Measurements from ENCODE around the gene FBXL16. TPM values are rescaled to one million over a fixed set of nuclear protein-coding genes. Genes with fewer than 3 reads are reported as not detected.

FBXL16 gene
- total RNA-seq, 1 experiment from 2014 or later = 1.8 TPM

DNA sequence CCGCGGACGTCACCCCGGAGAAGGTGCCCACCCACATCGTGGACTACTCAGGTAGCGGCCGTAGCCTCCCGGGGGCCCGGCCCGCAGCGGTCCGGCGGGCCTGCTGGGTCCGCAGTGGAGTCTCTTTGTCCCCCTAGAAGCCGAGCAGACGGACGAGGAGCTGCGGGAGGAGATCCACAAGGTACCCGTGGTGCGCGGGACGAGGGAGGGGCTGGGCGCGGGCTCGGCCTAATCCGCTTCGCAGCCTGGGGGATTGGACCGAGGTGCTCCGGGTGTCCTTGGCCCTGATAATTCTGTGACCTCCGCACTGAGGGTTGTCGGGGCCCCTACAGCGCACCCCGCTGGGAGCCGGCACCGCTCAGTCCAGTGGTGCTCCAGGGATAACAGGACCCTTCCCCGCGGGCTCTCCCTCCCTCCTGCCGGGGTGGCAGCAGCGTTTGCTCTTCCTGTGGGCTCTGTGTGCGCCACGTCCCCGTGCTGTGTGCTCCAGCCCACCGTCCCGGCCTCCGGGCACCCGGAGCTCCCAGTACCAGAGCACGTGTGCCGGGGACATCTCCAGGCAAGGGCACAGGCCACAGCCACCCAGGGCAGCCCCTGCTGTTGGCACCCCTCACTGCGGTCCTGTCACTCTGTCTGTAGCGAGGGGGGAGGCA, 37.0 kb downstream of the FBXL16 start:
- Histone ChIP-seq H3K27ac (peak overlapping the region; percentile 39; the same call in 1 of the 2 replicates), H3K4me1 (peaks cover 5% of the 10 kb centered on the region; the same call in 1 of the 2 replicates), H3K9me3 (replicated peaks) (no peaks in the 10 kb centered on the region), H3K4me3 (peak overlapping the region; percentile 88), H3K36me3 (peaks cover 33% of the 10 kb centered on the region), H3K27me3 (no peaks in the 10 kb centered on the region)
- DNase-seq = no peak

DNA sequence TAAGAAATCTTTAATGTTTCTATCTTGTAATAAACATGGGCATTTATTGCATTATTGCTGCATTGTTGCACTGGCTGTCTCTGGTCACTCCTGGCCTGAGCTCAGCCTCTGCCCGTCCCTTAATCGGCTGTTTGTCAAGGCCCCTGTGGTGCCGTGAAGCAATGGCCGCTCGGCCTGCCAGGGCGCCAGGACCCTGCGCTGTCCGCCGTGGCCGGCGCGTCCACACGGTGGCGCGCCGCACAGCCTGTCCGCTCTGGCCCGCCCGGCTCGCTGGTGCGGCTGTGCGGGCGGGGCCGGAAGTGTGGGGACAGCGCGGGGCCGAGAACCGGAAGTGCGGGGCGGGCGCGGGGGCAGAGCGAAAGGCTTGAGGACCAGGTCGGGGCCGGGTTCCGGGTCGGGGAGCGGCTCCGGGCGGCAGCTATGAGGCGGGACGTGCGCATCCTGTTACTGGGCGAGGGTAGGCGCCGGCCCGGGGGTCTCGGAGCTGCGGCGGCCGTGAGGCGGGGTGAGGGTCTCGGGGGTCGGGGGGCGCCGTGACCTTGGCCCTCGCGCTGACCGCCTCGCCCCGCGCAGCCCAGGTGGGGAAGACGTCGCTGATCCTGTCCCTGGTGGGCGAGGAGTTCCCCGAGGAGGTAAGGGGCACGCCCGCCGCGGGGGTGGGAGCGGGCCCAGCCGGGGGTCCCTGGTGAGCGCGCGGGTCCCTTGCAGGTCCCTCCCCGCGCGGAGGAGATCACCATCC, 37.7 kb downstream of the FBXL16 start, which contains the start of gene RHOT2:
TSS of gene RHOT2 (plus strand) at position 353 of the 739 bp plus-strand sequence. CDS start at position 421, 68 bp downstream.
- no peaks in the 10 kb centered on the region for H3K27me3 ChIP-seq
- peak; percentile 89 to 92 for DNase-seq
- peaks cover 26% of the 10 kb centered on the region for H3K36me3 ChIP-seq
- H3K4me3 ChIP-seq = peak within 1 kb of the TSS; percentile 88
- H3K9me3 ChIP-seq (replicated peaks) = no peaks in the 10 kb centered on the region
- peak within 1 kb of the TSS; percentile 39; the same call in 1 of the 2 replicates for H3K27ac ChIP-seq
- H3K4me1 ChIP-seq = peaks cover 5% of the 10 kb centered on the region; the same call in 1 of the 2 replicates

DNA sequence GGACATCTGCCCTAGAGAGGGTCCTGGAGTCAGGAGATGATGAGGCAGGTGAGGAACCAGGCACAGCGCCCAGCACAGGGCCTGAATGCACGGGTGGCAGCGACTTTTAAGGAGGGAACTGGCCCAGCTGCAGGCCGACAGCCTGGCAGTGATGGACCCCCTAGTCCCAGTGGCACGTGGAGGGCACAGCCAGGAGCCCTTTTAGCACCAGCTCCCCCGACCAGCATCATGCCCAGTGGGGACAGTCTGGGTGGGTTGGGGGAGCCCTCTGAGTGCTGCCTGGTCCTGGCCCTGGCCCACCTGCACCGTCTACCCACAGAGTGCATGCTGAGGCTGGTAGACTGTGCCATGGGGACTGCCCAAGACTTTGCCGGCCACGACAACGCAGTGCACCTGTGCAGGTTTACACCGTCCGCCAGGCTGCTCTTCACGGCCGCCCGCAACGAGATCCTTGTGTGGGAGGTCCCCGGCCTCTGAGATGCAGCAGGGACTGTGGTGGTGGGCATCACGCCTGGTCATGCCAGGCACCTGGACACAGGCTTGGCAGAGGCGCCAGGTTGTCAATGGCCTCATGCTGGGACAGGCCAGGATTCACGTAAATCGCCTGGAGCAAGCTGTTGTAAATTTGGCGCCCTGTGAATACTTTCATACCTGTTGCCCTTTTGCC, 38.4 kb downstream of the FBXL16 start:
- no peak for DNase-seq
- no peak overlapping the region for H3K27ac ChIP-seq
- peak overlapping the region; percentile 88 for H3K4me3 ChIP-seq
- H3K4me1 ChIP-seq = peaks cover 5% of the 10 kb centered on the region; the same call in 1 of the 2 replicates
- H3K36me3 ChIP-seq = peaks cover 19% of the 10 kb centered on the region
- no peaks in the 10 kb centered on the region for H3K27me3 ChIP-seq
- no peaks in the 10 kb centered on the region for H3K9me3 ChIP-seq (replicated peaks)

DNA sequence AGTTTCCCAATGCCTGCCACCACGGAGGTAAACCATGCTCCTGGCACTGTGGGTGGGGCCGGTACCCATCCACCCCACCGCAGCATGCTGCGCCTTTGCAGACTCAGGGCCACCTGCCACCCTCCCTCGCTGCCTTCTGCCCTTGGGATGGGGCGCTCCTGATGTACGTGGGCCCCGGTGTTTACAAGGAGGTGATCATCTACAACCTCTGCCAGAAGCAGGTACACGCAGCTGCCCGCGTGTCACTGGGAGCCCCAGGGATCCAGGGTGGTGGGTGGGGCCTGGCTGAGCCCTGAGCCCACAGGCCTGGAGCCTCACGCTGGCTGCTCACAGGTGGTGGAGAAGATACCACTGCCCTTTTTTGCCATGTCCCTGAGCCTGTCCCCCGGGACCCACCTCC, 39.0 kb downstream of the FBXL16 start:
- Histone ChIP-seq H3K27ac (no peak overlapping the region), H3K27me3 (no peaks in the 10 kb centered on the region), H3K9me3 (replicated peaks) (no peaks in the 10 kb centered on the region), H3K36me3 (peaks cover 14% of the 10 kb centered on the region), H3K4me3 (no peak overlapping the region), H3K4me1 (peaks cover 5% of the 10 kb centered on the region; the same call in 1 of the 2 replicates)
- DNase-seq = no peak

DNA sequence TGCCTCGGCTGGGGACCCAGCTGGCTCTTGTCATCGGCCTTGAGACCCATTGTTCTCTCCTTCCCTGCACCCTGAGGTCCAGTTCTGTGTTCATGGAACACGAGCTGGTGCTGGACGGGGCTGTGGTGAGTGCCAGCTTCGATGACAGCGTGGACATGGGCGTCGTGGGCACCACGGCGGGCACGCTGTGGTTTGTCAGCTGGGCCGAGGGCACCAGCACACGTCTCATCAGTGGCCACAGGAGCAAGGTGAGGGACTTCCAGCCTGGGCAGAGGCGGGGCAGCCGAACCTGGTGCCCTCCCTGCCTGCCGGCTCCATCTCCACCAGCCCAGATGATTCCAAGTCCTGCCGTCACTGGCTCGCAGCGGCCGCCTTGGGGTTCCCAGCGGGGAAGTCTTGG, 43.0 kb downstream of the FBXL16 start:
- H3K4me1 ChIP-seq = no peaks in the 10 kb centered on the region
- no peaks in the 10 kb centered on the region for H3K27me3 ChIP-seq
- DNase-seq = no peak
- H3K36me3 ChIP-seq = no peaks in the 10 kb centered on the region; the same call in 1 of the 2 replicates
- no peaks in the 10 kb centered on the region for H3K9me3 ChIP-seq (replicated peaks)
- no peak overlapping the region for H3K4me3 ChIP-seq
- no peak overlapping the region for H3K27ac ChIP-seq

DNA sequence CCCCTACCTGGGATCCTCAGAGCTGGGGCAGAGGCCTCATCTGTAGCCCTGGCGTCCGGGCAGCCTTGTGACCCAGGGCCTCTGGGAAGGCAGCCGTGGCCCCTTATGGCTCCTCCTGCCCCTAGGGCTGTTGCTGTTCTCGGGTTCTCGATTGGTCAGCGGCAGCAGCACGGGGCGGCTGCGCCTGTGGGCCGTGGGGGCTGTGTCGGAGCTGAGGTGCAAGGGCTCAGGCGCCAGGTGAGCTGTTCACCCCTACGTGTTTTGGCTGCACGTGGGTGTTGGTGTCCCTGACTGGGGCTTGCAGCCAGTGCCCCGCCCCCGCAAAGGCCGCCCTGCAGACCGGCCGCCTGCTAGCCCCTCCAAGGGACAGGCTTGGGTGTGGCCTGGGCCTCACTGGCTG, 43.5 kb downstream of the FBXL16 start:
- Histone ChIP-seq H3K4me3 (no peak overlapping the region), H3K36me3 (no peaks in the 10 kb centered on the region; the same call in 1 of the 2 replicates), H3K4me1 (no peaks in the 10 kb centered on the region), H3K27me3 (no peaks in the 10 kb centered on the region), H3K9me3 (replicated peaks) (no peaks in the 10 kb centered on the region), H3K27ac (no peak overlapping the region)
- DNase-seq = no peak

DNA sequence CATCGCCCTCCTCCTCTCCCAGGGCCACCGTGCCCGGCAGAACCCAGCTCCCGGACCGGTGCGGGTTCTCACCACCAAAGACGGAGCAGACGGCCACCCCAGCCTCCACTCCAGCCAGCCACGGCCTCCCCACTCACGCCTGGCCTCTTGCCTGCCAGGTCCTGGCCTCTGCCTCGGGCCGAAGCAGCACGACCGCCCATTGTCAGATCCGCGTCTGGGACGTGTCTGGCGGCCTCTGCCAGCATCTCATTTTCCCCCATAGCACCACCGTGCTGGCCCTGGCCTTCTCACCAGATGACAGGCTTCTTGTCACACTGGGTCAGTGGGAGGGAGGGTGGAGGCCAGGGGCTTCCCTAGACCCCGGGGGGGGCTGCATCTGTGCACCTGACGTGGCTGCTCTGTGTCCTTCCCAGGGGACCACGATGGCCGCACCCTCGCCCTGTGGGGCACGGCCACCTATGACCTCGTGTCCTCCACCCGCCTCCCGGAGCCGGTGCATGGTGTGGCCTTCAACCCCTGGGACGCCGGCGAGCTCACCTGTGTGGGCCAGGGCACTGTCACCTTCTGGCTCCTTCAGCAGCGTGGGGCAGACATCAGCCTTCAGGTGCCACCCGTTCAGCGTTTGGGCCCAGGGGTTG, 44.3 kb downstream of the FBXL16 start:
- Histone ChIP-seq H3K27ac (no peak overlapping the region), H3K4me3 (no peak overlapping the region)

DNA sequence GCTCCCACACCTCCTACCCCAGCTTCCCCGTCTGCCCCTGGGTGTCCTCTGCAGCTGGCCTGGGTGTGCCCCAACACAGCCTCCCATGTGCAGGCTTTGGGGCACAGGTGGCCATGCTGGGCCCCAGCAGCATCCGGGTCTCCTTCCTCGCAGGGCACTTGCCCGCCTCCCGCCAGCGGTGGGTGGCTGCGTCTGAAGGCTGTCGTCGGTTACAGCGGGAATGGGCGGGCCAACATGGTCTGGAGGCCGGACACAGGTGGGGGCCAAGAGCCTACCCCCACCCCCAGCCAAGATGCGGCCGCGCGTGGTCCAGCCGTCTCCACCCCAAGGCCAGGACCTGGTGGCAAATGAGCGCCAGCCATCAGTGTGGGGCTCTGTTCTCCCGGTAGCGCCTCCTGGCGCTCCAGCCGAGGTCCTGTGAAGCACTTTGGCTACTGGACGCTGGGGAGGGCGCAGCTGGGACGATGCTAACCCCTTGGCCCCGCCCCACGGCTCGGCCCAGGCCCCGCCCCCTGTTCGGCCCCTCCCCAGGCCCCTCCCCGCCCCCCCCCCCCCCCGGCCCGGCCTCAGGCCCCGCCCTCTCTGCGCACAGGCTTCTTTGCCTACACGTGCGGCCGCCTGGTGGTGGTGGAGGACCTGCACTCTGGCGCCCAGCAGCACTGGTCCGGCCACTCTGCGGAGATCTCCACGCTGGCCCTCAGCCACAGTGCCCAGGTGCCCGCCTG, 45.0 kb downstream of the FBXL16 start:
- no peak overlapping the region for H3K27ac ChIP-seq
- DNase-seq = peak; percentile 59 to 66
- H3K36me3 ChIP-seq = no peaks in the 10 kb centered on the region; the same call in 1 of the 2 replicates

More for the DNA sequence above, 44.3 kb downstream of the FBXL16 start:
- Histone ChIP-seq H3K4me1 (no peaks in the 10 kb centered on the region), H3K27me3 (no peaks in the 10 kb centered on the region), H3K9me3 (replicated peaks) (no peaks in the 10 kb centered on the region), H3K36me3 (no peaks in the 10 kb centered on the region; the same call in 1 of the 2 replicates)
- DNase-seq = no peak

DNA sequence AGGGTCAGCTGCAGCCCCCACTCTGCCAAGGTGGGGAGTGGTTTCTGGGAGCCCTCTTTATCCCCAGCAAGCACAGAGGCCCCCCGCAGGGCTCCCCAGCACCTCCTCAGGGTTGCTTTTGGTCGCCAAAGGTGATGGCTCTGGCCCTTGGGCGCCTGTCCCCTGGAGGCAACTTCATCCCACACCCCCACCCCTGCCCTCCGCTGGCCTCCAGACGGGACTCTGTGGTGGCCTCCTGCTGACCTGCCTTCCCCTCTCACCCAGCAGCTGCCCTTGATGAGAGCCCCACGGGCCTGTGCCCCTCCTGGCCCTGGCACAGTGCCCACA, 45.5 kb downstream of the FBXL16 start:
- no peak overlapping the region for H3K27ac ChIP-seq
- H3K36me3 ChIP-seq = no peaks in the 10 kb centered on the region; the same call in 1 of the 2 replicates
- DNase-seq = no peak
- H3K4me1 ChIP-seq = no peaks in the 10 kb centered on the region
- no peak overlapping the region for H3K4me3 ChIP-seq
- no peaks in the 10 kb centered on the region for H3K9me3 ChIP-seq (replicated peaks)
- H3K27me3 ChIP-seq = no peaks in the 10 kb centered on the region

More for the DNA sequence above, 45.0 kb downstream of the FBXL16 start:
- Histone ChIP-seq H3K9me3 (replicated peaks) (no peaks in the 10 kb centered on the region), H3K27me3 (no peaks in the 10 kb centered on the region), H3K4me3 (peak overlapping the region; percentile 26; the same call in 1 of the 2 replicates), H3K4me1 (no peaks in the 10 kb centered on the region)

DNA sequence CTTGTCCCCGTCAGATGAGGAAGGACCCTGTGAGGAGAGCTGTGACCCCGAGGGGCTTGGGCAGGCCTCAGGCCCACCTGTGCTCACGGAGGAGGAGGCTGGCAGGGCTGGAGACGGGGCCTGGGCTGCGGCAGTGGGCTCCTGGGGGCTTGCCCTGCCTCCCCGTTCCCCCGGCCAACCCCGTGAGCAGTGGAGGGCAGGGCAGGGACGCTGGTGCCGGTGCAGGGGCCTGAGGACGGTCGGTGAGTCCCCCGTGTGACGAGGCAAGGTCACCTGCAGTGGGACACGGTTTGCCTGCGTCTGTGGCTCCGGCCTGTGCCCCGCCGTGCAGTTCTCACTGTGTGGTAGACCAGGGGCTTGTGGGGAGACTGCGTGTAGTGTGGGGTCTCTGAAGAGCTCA, 46.0 kb downstream of the FBXL16 start:
- Histone ChIP-seq H3K27ac (no peak overlapping the region), H3K9me3 (replicated peaks) (no peaks in the 10 kb centered on the region), H3K4me1 (no peaks in the 10 kb centered on the region), H3K36me3 (no peaks in the 10 kb centered on the region; the same call in 1 of the 2 replicates), H3K27me3 (no peaks in the 10 kb centered on the region), H3K4me3 (no peak overlapping the region)
- no peak for DNase-seq

DNA sequence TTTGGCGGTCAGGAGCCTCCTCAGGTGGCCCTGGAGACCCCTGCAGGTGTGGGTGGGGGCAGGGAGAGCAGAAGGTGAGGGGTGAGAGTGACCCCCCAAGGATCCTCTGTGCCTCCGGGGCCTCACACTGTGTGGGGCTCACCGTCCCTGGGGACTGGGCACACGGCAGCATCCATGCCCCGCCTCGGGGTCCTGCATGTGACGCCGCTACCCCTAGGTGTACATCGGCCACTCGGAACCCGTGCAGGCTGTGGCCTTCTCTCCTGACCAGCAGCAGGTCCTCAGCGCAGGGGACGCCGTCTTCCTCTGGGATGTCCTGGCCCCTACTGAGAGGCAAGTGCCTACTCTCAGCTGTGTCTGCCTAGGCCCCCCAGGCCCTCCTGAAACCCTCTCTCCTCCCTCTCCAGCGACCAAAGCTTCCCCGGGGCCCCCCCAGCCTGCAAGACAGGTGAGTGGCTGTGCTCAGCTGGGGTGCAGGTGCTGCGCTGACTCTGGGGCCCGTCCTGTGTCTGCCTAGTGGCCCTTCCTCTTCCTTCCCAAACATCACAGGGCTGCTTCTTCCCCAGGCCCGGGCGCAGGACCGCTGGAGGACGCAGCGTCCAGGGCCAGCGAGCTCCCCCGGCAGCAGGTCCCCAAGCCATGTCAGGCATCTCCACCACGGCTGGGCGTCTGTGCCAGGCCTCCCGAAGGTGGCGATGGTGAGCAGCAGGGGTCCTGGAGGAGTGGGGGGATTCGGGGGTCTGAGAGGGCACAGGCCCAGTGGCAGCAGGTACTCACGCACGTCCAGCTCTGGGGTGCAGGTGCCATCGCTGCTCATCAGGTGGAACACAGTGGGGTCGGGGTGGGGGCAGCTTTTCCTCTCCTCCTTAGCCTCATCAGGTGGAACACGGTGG, 46.7 kb downstream of the FBXL16 start:
- Histone ChIP-seq H3K27ac (no peak overlapping the region), H3K27me3 (no peaks in the 10 kb centered on the region), H3K36me3 (no peaks in the 10 kb centered on the region; the same call in 1 of the 2 replicates), H3K4me1 (no peaks in the 10 kb centered on the region), H3K4me3 (no peak overlapping the region), H3K9me3 (replicated peaks) (no peaks in the 10 kb centered on the region)
- DNase-seq = no peak

DNA sequence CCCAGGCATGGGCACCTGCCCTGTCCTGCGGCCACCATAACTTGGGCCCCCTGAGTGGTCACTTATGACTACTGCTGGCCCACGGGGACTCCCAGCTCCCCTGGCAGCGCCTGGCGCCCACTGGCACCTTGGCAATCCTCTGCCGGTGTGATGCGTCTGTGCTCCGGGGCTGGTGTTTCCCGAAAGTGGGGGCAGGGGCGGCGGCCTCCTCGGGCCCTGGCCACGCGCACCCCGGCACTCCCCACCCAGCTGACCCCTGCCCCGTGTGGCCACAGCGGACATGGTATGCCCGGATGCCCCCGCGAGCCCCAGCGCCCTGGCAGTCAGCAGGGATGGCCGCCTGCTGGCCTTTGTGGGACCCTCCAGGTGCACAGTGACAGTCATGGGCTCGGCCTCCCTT, 48.1 kb downstream of the FBXL16 start:
- DNase-seq = no peak
- no peak overlapping the region for H3K27ac ChIP-seq
- H3K36me3 ChIP-seq = no peaks in the 10 kb centered on the region; the same call in 1 of the 2 replicates
- no peak overlapping the region for H3K4me3 ChIP-seq
- no peaks in the 10 kb centered on the region for H3K4me1 ChIP-seq
- no peaks in the 10 kb centered on the region for H3K9me3 ChIP-seq (replicated peaks)
- H3K27me3 ChIP-seq = no peaks in the 10 kb centered on the region

DNA sequence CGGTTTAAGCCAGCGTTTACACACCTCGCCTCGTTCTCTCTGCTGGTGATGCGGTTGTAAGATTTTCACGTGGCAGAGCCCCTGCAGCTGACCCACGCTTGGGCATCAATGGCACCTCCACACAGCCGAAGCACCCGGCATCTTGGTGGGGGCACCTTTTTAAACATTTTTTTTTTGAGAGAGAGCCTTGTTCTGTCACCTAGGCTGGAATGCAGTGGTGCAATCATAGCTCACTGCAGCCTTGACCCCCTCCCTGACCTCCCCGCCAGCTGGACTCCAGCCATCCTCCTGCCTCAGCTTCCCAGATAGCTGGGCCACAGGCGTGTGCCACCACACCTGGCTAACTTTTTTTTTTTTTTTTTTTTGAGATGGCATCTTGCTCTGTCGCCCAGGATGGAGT, 51.6 kb downstream of the FBXL16 start:
- Histone ChIP-seq H3K36me3 (no peaks in the 10 kb centered on the region; the same call in 1 of the 2 replicates), H3K27ac (no peak overlapping the region), H3K4me1 (no peaks in the 10 kb centered on the region; the same call in 1 of the 2 replicates), H3K4me3 (no peak overlapping the region), H3K9me3 (replicated peaks) (no peaks in the 10 kb centered on the region), H3K27me3 (no peaks in the 10 kb centered on the region)
- no peak for DNase-seq
